HG03159 (cell line): ENCODE results near the gene SEPTIN6.

Experiments
- ATAC-seq: cut with Tn5 transposase; IDR thresholded peaks from one replicate; pipeline ENCODE4 v1.9.1; 2021; ENCODE audit warnings: mild to moderate bottlenecking, moderate library complexity; ENCODE audit not compliant: unreplicated experiment

The SEPTIN6 gene

DNA sequence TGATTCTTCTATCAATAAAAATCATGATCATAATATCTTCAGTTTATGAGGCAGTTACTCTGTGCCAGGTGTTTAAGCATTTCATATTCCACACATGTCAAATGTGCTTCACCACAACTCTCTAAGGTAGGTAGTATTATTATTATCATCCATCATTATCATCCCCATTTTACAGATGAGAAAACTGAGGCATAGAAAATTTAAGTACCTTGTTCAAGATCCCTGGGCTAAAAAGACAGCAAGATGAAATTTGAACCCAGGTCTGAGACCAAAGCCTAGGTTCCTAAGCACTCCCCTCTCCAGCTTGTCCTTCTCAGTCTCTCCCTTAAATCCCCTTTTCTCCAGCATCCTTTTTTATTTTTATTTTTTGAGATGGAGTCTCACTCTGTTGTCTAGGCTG, 33.4 kb downstream of the SEPTIN6 start:
- ATAC-seq: no peak

DNA sequence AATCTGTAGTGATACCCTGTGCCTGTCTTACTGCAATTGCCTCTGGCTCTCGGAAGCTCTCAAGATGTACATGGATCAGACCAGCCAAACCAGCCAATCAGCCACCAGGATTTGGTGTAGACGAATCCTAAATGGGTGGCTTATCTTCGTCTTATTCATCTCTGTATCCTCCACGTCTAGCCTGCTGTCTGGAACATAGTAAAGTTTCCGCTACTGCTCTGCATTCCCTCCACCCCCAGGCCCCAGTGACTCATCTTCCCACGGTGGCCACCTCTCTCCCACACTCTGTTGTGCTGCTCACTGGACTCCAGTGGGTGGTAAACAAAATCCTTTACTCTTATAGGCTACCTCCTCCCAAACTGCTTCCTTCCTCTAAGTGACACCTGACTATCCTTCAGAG, 37.8 kb downstream of the SEPTIN6 start:
- ATAC-seq: no peak

- ATAC-seq: no peak
These were observed 38.8 kb downstream of the SEPTIN6 start for GRCh38 chrX:119654112-119654531.

- ATAC-seq: peak; percentile 15
These were observed 44.6 kb downstream of the SEPTIN6 start for GRCh38 chrX:119648421-119648775.

DNA sequence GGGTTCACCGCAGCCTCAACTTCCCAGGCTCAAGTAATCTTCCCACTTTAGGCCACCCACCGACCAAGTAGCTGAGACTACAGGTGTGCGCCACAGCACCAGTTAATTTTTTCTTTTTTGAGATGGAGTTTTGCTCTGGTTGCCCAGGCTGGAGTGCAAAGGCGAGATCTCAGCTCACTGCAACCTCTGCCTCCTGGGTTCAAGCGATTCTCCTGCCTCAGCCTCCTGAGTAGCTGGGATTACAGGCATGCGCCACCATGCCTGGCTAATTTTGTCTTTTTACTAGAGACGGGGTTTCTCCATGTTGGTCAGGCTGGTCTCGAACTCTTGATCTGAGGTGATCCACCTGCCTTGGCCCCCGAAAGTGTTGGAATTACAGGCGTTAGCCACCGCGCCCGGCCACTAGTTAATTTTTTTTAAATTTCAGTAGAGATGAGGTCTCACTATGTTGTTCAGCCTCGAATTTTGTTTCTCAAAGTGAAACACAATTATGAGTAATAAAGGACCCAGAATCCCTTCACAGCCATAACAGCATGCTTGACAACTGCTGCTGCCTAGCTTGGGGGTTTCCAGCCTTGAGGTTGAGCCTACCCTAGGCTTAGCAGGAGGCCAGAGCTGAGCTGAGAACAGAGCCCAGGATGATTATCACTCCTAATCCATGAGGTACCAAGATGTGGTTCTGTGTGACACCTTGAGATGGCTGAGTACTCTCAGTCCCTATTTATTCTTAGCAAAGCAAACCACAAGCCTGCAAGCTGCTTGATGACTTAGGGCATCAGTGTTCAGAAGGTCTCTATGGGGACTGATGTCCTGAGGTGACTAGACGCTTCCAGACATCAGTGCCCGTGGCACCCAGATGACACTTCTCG, 45.2 kb downstream of the SEPTIN6 start:
- ATAC-seq: peak; percentile 96

DNA sequence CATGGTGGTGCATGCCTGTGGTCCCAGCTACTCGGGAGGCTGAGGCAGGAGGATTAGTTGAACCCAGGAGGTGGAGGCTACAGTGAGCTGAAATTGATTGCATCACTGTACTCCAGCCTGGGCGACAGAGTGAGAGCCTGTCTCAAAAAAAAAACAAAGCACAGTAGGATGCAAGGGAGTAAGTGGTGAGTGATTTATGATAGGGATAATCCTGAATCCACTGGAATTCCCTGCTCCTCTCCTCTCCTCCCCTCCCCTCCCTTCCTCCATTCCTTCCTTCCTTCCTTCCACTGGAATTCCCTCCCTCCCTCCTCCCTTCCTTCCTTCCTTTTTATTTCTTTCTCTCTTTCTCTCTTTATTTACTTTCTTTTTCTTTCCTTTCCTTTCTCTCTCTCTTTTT, 45.9 kb downstream of the SEPTIN6 start:
- no peak for ATAC-seq

DNA sequence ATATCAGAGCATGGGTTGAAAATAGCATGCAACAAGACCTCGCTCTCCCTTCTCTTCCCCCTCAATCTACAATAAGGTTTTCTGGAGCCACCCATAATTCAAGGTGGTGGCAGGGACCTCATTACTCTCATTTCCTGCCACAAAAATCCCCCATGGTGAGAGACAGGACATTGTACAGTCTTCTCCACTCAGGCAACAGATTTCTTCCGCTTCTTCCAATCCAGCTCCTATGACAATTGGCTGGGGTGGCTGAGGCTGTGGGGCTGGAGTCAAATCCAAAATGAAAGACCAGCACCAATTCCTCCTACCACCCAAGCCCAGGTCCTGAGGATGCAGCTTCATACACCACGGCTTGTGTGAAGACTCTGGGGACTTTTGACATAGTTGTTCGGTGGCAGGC, 46.5 kb downstream of the SEPTIN6 start:
- ATAC-seq: no peak

DNA sequence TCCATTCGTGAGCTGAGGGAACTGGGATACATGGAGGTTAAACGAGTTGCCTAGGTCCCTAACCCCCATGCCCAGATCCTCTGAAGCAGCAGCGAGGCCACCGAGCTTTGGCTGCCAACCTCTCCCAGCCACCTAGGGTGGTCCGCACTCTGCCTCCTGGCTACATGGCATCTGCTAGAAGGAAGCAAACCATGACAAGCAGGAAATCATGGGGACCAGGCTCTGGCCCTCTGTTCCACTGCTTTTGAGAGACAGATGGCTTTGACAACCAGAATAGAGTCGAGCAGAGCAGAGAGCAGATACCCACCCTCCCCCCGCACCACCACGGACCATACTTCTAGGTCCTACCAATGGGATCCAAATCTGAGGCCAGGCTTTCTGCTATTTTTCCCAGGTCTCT, 49.3 kb downstream of the SEPTIN6 start:
- no peak for ATAC-seq
